H9 (cell line): ENCODE data around the gene FTH1. TPM values are rescaled to one million over a fixed set of nuclear protein-coding genes. Genes with fewer than 3 reads are reported as not detected.
A peak's percentile ranks its signal among the peaks of the same experiment; 100 is the strongest.

Experiments
- DNase-seq: peaks from one replicate; pipeline ENCODE4 v3.0.0-alpha.2; 2017
- H2AFZ ChIP-seq: one replicate; pipeline ENCODE4 v1.6.1; 2013; ENCODE audit warnings: mild to moderate bottlenecking, low read length, control low read depth, moderate library complexity
- H2AK5ac ChIP-seq: 2 replicates; pipeline ENCODE4 v1.6.1; 2013; ENCODE audit warnings: low read length, control low read depth, mixed read lengths; ENCODE audit not compliant: insufficient read length
- H2BK120ac ChIP-seq: one replicate; pipeline ENCODE4 v1.6.1; 2013; ENCODE audit warnings: low read depth, mild to moderate bottlenecking, low read length, control low read depth, inconsistent platforms; ENCODE audit not compliant: poor library complexity, severe bottlenecking
- H2BK12ac ChIP-seq: 2 replicates; pipeline ENCODE4 v1.6.1; 2013; ENCODE audit warnings: low read length, control low read depth, mixed read lengths, low read depth; ENCODE audit not compliant: insufficient read length
- H2BK15ac ChIP-seq: 2 replicates; pipeline ENCODE4 v1.6.1; 2013; ENCODE audit warnings: low read depth, low read length, control low read depth
- H2BK20ac ChIP-seq: one replicate; pipeline ENCODE4 v1.6.1; 2013; ENCODE audit warnings: low read depth, mild to moderate bottlenecking, low read length, control low read depth, inconsistent platforms; ENCODE audit not compliant: poor library complexity, severe bottlenecking
- H2BK5ac ChIP-seq: 2 replicates; pipeline ENCODE4 v1.6.1; 2013; ENCODE audit warnings: low read length, control low read depth, mixed read lengths; ENCODE audit not compliant: insufficient read length
- H3K14ac ChIP-seq: 2 replicates; pipeline ENCODE4 v1.6.1; 2013; ENCODE audit warnings: low read length, control low read depth; ENCODE audit not compliant: insufficient read depth
- H3K18ac ChIP-seq: 2 replicates; pipeline ENCODE4 v1.6.1; 2013; ENCODE audit warnings: low read depth, mild to moderate bottlenecking, mixed read lengths, low read length, control low read depth; ENCODE audit not compliant: insufficient read length
- H3K23ac ChIP-seq: 2 replicates; pipeline ENCODE4 v1.6.1; 2013; ENCODE audit warnings: low read length, control low read depth, mixed read lengths, low read depth; ENCODE audit not compliant: insufficient read length
- H3K23me2 ChIP-seq: 2 replicates; pipeline ENCODE4 v1.6.1; 2013; ENCODE audit warnings: low read depth, mild to moderate bottlenecking, mixed read lengths, low read length, control low read depth; ENCODE audit not compliant: insufficient read length, poor library complexity, severe bottlenecking
- H3K27ac ChIP-seq: 2 replicates; pipeline ENCODE4 v1.5.1; 2013; ENCODE audit warnings: low read length, control low read depth, mixed read lengths, low read depth; ENCODE audit not compliant: insufficient read length
- H3K27me3 ChIP-seq: 2 replicates; pipeline ENCODE4 v1.6.1; 2013; ENCODE audit warnings: low read length, control low read depth, inconsistent platforms; ENCODE audit not compliant: insufficient read depth
- H3K4ac ChIP-seq: 2 replicates; pipeline ENCODE4 v1.6.1; 2013; ENCODE audit warnings: low read depth, mild to moderate bottlenecking, control low read depth, inconsistent platforms, low read length, moderate library complexity
- H3K4me1 ChIP-seq: 2 replicates; pipeline ENCODE4 v1.6.1; 2013; ENCODE audit warnings: low read length, control low read depth, inconsistent platforms; ENCODE audit not compliant: insufficient read depth
- H3K4me2 ChIP-seq: 2 replicates; pipeline ENCODE4 v1.6.1; 2013; ENCODE audit warnings: low read length, control low read depth, mixed read lengths; ENCODE audit not compliant: insufficient read length, insufficient read depth
- H3K56ac ChIP-seq: 2 replicates; pipeline ENCODE4 v1.6.1; 2013; ENCODE audit warnings: low read depth, mild to moderate bottlenecking, mixed read lengths, low read length, control low read depth; ENCODE audit not compliant: insufficient read length
- H3K79me1 ChIP-seq: 2 replicates; pipeline ENCODE4 v1.6.1; 2013; ENCODE audit warnings: low read depth, mild to moderate bottlenecking, moderate library complexity, low read length, control low read depth, inconsistent platforms; ENCODE audit not compliant: insufficient read depth, poor library complexity, severe bottlenecking
- H3K79me2 ChIP-seq: 2 replicates; pipeline ENCODE4 v1.6.1; 2013; ENCODE audit warnings: low read length, control low read depth, inconsistent platforms; ENCODE audit not compliant: insufficient read depth
- H3K9ac ChIP-seq: 2 replicates; pipeline ENCODE4 v1.6.1; 2013; ENCODE audit warnings: low read length, control low read depth, mixed read lengths; ENCODE audit not compliant: insufficient read length; ENCODE audit errors: extremely low read depth
- H3K9me3 ChIP-seq: one replicate; pipeline ENCODE4 v1.6.1; 2013; ENCODE audit warnings: low read depth, low read length, inconsistent platforms; ENCODE audit not compliant: control insufficient read depth
- H3T11ph ChIP-seq: one replicate; pipeline ENCODE4 v1.6.1; 2013; ENCODE audit warnings: mild to moderate bottlenecking, low read length, control low read depth, inconsistent platforms
- H4K20me1 ChIP-seq: one replicate; pipeline ENCODE4 v1.6.1; 2013; ENCODE audit not compliant: control insufficient read depth, insufficient read length, insufficient read depth
- H4K5ac ChIP-seq: 2 replicates; pipeline ENCODE4 v1.6.1; 2013; ENCODE audit warnings: low read depth, mild to moderate bottlenecking, mixed read lengths, low read length, control low read depth; ENCODE audit not compliant: insufficient read length
- H4K8ac ChIP-seq: replicated peaks from 2 replicates; pipeline ENCODE4 v1.6.1; 2013; ENCODE audit warnings: low read length, control low read depth, mixed read lengths, low read depth; ENCODE audit not compliant: insufficient read length
- H4K91ac ChIP-seq: 2 replicates; pipeline ENCODE4 v1.6.1; 2013; ENCODE audit warnings: low read depth, mild to moderate bottlenecking, moderate library complexity, mixed read lengths, low read length, control low read depth; ENCODE audit not compliant: insufficient read length
- H3K27ac Mint-ChIP-seq, 3 experiments: 2 replicates in 2 of 3; 3 replicates in 1 of 3; pipeline ENCODE4 v1.8.0; 2020 to 2021; ENCODE audit warnings: mixed read lengths in 3 of 3, mild to moderate bottlenecking in 1 of 3, moderate library complexity in 1 of 3
- H3K27me3 Mint-ChIP-seq: 2 replicates; pipeline ENCODE4 v1.8.0; 2021; ENCODE audit warnings: low read depth, mild to moderate bottlenecking, moderate library complexity, mixed read lengths
- H3K36me3 Mint-ChIP-seq, 3 experiments: 2 replicates in 2 of 3; 3 replicates in 1 of 3; pipeline ENCODE4 v1.8.0; 2020 to 2021; ENCODE audit warnings: low read depth in 3 of 3, mixed read lengths in 3 of 3; ENCODE audit not compliant: insufficient read depth in 1 of 3
- H3K4me1 Mint-ChIP-seq, 2 experiments: 2 replicates each; pipeline ENCODE4 v1.8.0; 2020; ENCODE audit warnings: mixed read lengths in 2 of 2
- H3K4me3 Mint-ChIP-seq, 2 experiments: 2 replicates in 1 of 2; 3 replicates in 1 of 2; pipeline ENCODE4 v1.8.0; 2020 to 2021; ENCODE audit warnings: mild to moderate bottlenecking in 2 of 2, mixed read lengths in 2 of 2, moderate library complexity in 1 of 2
- H3K9me3 Mint-ChIP-seq, 2 experiments: 2 replicates in 1 of 2; 3 replicates in 1 of 2; pipeline ENCODE4 v1.8.0; 2020; ENCODE audit warnings: mild to moderate bottlenecking in 2 of 2, mixed read lengths in 2 of 2, moderate library complexity in 1 of 2
- WGBS: extraction: QIAGEN DNeasy Blood & Tissue Kit; methylation state at CpG from one replicate; pipeline ENCODE4 v1.1.7; 2013; ENCODE audit warnings: missing lambda C conversion rate, low lambda C conversion rate, mixed read lengths; ENCODE audit not compliant: insufficient read length; ENCODE audit errors: extremely low coverage; 5-methylcytosine and 5-hydroxymethylcytosine counted together
- total RNA-seq: library from RNA; stranded (reverse); gene quantifications from 2 replicates; pipeline ENCODE4 v1.2.1, GENCODE V29; 2021
- TF ChIP-seq, protein P1 (sequence below): fragments of 200-600 bp; sonication (generic); conservative IDR thresholded peaks from 3 replicates; pipeline ENCODE4 v1.8.0; 2021; ENCODE audit warnings: antibody characterized with exemption, mild to moderate bottlenecking

The FTH1 gene
- total RNA-seq, 1 experiment from 2014 or later = 1,505 TPM

- peaks cover 0 to 10% of the 10 kb centered on the region in 2 experiments; a peak in 1 of 4 replicates for H3K4me1 Mint-ChIP-seq
- Histone ChIP-seq H2BK5ac (no peak overlapping the region), H4K5ac (no peak overlapping the region), H3K14ac (peak overlapping the region; percentile 64; the same call in 1 of the 2 replicates), H2BK15ac (no peak overlapping the region), H2AFZ (no peak overlapping the region), H2BK12ac (no peak overlapping the region), H3K9me3 (no peaks in the 10 kb centered on the region), H2BK120ac (no peak overlapping the region), H3K56ac (no peak overlapping the region), H3K4me1 (no peaks in the 10 kb centered on the region), H3K27ac (no peak overlapping the region), H2AK5ac (no peak overlapping the region), H3K23ac (no peak overlapping the region), H3K79me2 (no peaks in the 10 kb centered on the region), H3K79me1 (no peaks in the 10 kb centered on the region), H3K18ac (peak overlapping the region; percentile 23), H3T11ph (no peak overlapping the region), H4K20me1 (no peaks in the 10 kb centered on the region), H3K9ac (no peak overlapping the region), H4K91ac (no peak overlapping the region), H3K4ac (no peak overlapping the region), H3K23me2 (peaks cover 8% of the 10 kb centered on the region), H3K4me2 (peak overlapping the region; percentile 31), H2BK20ac (no peak overlapping the region), H4K8ac (no peak overlapping the region), H3K27me3 (no peaks in the 10 kb centered on the region)
- peaks cover 31% of the 10 kb centered on the region for H3K27me3 Mint-ChIP-seq
- peak; percentile 95 for DNase-seq
- TF ChIP-seq, protein P1, sequence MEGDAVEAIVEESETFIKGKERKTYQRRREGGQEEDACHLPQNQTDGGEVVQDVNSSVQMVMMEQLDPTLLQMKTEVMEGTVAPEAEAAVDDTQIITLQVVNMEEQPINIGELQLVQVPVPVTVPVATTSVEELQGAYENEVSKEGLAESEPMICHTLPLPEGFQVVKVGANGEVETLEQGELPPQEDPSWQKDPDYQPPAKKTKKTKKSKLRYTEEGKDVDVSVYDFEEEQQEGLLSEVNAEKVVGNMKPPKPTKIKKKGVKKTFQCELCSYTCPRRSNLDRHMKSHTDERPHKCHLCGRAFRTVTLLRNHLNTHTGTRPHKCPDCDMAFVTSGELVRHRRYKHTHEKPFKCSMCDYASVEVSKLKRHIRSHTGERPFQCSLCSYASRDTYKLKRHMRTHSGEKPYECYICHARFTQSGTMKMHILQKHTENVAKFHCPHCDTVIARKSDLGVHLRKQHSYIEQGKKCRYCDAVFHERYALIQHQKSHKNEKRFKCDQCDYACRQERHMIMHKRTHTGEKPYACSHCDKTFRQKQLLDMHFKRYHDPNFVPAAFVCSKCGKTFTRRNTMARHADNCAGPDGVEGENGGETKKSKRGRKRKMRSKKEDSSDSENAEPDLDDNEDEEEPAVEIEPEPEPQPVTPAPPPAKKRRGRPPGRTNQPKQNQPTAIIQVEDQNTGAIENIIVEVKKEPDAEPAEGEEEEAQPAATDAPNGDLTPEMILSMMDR = no peak
- no peaks in the 10 kb centered on the region for H3K9me3 Mint-ChIP-seq
- no peak overlapping the region for H3K27ac Mint-ChIP-seq
- no CpG with 5 or more reads among the region's 56 CpGs for WGBS
- H3K36me3 Mint-ChIP-seq = no peaks in the 10 kb centered on the region
- peak overlapping the region; percentile 51 to 77 for H3K4me3 Mint-ChIP-seq
Measured at GRCh38 chr11:61955422-61956135, 11.9 kb downstream of the FTH1 start.
